EH (cell line): Measurements from ENCODE around the gene RNF13.
"Not testable (repeated sequence)": the region's sequence is repeated elsewhere in the genome, so short reads cannot be mapped to it uniquely, and the experiment has no call there.

Experiments
- DNase-seq: peaks from one replicate; pipeline ENCODE4 v3.0.0-alpha.2; 2015; ENCODE audit warnings: low read depth

Gene RNF13

DNA sequence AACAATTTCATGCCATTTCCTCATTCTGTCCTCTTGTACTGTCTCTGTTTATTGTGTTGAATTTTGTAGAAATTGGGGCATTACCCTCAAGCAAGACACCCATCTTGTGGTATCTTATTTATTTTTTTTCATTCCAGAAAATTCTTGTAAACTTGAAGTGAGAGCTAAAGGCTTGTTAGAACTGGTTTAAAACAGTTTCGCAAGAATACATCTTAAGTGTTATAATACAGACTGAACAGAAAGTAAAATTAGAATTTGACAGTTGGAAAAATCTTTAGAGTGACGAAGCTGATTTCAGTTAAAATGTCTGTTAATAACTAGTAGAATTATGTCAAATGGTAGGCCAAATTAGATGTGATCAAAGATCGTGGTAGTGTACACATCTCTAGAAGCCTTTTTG, 26.9 kb downstream of the RNF13 start:
- DNase-seq: peak; percentile 16

DNA sequence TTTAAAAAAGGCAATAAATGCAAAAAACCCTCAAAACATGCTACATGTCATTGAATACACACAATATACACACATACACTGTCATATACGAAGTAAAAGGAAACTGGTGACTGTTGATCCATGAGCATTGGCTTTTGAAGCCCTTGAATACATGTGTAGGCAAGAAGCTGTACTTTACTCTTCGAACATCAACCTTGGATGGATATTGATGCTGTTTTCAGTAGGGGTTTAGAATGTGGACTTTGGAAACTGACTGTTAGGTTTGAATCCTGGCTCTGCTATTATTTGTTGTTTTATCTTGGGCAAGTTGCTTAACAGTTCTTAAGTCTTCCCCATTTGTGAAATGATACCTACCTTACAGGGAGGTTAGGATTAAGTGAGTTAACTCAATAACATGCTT, 30.5 kb downstream of the RNF13 start:
- no peak for DNase-seq

DNA sequence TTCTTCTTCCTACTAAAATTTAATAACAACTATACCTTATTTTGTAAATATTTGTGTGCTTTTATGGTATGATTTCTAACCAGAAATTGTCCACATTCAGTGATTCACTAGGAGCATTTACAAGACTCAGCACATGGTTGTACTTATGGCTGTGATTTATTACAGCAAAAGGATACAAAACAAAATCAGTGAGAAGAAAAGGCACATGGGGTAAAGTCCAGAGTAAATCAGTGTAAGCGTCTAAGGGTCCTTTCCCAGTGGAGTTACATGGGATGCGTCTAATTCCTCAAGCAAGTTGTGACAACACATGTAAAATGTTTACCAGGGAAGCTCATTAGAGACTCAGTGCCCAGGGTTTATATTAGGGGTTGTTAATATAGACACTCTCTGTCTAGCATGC, 31.1 kb downstream of the RNF13 start:
- DNase-seq: no peak

DNA sequence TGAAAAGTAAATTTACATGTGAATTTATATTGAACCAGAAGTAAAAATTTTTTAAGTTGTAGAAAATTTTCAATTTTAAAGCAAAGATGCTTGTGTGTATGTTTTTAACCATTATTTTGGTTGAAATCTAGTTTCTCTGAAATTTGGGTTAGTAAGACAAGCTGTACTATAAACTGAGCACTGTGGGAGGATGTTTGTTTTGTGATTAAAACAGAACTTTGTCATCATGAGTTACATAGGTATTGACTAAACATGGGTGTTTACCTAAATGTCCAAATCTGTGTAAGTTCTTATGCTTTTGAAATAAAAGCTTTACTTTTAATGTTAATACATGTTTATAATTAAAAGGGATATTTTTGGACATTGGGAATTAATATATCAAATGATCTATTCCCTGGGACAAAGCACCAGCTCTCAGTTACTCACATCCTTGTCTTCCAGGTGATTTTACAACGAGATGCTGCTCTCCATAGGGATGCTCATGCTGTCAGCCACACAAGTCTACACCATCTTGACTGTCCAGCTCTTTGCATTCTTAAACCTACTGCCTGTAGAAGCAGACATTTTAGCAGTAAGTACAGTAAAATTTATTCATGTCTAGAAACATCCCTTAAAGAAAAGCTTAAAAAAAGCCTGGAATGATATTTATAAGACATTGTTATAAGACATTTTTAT, 32.7 kb downstream of the RNF13 start:
- DNase-seq: no peak

DNA sequence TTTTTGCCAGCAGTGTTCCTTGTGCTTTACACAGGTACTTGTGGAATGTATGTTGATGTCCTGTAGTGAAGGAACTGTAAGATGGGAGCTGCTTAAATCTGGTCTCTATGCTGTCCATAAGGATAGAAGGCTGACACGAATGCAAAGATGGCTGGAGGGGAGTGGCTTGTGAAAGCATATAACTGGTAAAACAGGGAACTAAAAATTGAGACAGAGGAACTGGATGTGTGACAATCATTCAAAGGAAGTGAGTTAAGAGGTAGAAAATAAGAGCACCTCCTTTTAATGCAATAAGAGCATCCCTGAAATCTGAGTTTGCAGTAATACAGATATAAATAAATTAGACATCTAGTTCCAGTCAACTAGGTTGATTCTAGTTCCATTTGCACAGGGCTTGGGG, 35.2 kb downstream of the RNF13 start:
- DNase-seq: no peak

DNA sequence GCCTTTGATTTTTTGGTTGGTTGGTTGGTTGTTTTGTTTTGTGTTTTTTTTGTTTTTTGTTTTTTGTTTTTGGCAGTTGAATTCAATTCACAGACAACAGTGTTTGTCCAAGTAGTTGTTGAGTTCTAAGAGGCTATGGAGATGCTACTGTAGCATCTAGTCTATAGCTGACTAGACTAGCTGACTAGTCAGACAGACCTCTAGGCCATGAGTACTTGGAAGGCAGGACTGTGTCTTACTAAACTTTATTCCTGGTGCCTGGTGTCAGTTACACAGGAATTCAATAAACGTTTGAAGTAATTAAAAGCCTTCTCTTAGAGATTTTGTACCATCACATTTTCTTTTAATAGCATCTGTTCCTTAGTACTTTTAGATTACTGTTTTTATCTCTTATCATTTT, 35.7 kb downstream of the RNF13 start:
- DNase-seq: no peak

DNA sequence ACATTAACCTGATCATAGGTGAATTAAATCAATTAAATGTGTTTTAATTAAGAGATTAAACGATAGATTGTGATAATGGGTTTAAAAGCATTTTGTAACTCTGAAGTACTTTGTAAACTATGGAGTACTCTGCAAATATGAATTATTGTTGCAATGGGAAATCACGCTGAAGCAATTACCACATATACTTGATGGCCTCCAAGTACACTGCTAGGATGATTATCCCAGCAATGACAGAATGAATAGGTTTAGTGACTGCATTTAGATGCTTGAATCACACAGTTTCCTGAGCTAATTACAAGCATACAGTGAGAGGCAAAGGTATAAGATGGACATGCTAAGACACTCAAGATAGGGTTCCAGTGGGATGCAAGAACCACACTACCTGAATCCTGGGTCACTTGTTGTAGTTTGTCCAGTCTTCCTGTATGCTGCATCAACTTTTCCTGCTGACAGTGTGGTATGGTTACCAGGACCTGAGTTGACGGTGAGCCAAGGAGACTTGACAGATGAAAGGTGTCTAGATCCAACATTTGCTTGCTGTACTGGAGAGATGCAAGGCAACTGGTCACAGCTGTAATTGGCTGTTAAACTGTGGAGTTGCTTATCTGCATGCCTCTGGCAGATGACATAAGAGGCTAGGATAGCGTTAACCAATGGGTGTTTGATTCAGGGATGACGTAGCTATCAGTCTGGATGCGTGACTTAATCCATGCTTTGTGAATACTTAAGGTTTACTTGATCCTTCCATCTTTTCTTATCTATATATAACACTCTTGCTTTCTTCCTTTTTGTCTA, 38.0 kb downstream of the RNF13 start:
- DNase-seq: no peak

DNA sequence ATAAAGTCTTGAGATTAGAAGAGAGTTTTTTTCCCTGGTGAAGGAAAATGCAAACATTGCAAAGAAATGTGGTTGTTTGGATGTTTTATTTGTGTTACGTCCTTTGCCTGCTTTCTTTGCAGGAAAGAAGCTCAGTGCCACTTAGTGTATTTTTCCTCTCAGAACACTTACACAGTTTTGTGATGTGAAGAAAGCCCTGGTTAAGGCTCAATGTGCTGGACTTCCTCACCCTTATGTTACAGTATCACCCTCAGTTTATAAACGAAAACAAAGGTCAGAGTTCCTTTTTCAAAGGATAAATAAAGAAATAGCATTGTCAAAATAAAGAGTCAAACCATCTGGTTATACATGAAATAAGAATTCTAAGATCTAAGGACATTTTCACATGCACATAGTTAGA, 45.9 kb downstream of the RNF13 start:
- DNase-seq: no peak

DNA sequence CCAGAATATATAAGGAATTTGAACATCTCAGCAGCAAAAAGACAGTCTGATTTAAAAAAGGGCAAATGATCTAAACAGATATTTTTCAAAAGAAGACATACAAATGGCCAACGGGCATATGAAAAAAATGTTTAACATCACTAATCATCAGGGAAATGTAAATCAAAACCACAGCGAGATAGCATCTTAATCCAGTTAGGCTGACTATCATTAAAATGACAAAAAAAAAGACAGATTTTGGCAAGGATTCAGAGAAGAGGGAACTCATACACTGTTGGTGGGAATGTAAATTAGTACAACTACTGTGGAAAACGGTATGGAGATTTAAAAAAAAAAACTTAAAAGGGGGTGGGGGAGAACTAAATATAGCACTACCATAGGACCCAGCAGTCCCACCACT, 47.9 kb downstream of the RNF13 start:
- peak; percentile 29 for DNase-seq

DNA sequence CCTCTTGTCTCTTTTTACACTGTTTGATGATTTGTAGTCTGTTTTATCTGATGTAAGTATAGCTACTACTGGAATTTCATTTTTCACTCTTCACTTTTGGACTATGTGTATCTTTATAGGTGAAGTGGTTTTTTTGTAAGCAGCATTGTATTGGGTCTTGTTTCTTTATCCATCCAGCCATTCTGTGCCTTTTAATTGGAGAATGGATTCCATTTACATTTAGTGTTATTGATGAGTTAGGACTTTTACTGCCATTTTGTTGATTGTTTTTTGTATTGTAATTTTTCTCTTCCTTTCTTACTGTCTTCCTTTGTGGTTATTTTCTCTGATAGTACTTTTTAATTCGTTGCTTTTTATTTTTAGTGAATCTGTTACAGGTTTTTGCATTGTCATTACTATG, 54.5 kb downstream of the RNF13 start:
- DNase-seq: no peak

DNA sequence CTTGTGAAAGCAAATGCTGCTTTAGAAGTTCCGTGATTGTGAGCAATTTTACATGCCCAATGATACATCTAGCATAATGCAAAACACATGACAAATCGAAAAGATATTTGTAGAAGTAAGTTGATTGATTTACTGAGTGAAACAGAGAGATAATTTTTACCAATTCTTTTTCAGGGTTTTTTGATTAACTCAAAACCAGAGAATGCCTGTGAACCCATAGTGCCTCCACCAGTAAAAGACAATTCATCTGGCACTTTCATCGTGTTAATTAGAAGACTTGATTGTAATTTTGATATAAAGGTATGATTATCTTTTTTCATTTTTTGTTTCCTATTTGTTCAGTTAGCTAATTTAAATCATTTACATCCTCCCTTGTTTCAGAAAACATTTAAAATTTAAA, 58.8 kb downstream of the RNF13 start:
- no peak for DNase-seq

DNA sequence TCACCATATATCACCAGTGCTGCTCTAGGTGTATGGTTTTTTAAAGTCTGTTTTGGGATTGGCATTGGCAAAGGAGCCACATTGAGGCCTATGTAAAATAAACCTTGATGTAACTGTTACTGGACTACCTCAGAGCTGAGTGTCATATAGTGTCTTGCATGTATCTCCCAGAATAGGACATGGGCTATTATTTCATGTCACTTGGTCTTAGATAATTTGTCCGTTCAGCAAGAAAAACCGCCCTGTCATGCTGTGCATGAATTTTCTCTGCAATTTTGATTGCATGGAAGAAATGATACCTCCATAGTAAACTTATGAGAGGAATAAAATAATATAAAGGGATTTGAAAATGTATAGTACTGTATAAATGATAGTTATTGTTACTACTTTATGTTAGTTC, 59.6 kb downstream of the RNF13 start:
- DNase-seq: no peak

DNA sequence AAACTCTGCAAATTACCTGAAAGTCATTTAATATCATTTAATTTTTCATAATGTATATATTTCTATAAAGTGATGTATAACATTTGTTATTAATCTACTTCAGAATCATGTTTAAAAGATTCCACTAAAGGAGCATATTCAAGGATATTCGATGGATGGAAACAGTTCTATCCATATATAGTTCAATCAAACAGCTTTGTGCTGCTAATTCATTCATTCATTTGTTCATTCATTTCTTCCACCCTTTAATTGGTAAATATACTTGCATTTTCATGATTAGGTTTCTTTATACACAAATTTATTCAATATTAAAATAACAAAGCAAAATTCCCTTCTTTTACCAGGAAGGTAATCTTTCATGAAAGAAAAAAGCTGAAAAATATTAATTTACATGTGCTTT, 64.7 kb downstream of the RNF13 start:
- no peak for DNase-seq

DNA sequence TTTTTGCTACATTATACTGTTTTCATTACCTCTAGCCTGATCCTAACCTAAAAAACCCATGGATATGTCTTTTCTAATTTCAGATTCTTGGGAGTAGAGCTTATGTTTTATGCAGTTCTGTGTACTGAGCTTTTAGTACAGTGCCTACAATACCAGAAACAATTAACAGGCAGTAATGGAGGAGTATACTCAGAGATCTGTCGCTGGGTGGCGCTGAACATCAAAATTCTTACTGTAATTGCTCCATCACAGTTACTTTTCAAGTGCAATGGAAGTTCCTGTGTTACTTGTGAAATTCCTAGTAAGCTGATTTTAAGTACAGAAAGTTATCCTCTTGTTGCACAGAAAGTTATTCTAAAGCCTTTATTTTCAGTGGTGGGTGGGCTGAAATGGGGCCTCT, 66.9 kb downstream of the RNF13 start:
- DNase-seq: peak; percentile 71

DNA sequence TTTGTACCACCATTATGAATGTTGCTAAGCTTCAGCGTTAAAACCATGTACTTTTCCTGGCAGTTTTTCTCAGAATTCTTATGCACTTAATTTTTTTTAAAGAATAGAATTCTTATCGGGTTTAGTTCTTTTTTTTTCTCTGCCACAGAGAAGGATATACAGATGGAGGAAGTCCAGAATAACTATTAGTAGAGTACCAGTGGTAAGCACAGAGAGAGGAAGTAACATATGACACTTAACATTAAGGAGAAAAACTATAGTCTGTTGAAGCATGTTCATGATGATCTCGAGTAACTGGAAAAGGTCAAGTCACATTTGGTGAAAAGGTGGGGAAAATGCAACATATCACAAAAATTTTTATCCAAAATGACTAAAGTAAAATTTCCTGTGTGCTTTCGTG, 68.9 kb downstream of the RNF13 start:
- DNase-seq: no peak

DNA sequence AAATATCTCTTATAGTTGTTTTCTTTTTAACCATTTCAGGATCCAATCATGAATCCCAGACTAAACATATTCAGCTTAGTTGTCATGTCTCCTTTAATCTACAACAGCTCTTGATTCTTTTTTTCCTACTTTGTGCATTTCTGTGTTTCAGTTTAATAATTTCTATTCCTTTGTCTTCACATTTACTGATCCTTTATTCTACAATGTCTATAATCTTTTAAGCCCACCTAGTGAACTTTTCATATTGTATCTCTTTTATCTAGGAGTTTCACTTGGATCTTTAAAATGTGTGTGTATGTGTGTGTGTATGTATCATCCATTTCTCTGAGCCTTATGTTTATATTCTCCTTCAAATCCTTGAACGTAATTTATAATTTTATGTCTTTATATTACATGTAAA, 70.1 kb downstream of the RNF13 start:
- DNase-seq: no peak

DNA sequence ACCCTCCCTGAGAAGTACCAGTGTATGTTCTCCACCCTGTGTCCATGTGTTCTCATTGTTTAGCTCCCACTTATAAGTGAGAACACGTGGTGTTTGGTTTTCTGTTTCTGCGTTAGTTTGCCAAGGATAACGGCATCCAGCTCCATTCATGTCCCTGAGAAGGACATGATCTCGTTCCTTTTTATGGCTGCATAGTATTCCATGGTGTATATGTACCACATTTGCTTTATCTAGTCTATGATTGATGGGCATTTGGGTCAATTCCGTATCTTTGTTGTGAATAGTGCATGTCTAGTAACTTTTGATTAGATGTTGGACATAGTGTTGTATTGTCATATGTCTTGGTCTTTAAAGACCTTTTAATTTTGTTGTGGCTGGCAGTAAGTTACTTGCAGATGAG, 70.8 kb downstream of the RNF13 start:
- not testable (repeated sequence) for DNase-seq

DNA sequence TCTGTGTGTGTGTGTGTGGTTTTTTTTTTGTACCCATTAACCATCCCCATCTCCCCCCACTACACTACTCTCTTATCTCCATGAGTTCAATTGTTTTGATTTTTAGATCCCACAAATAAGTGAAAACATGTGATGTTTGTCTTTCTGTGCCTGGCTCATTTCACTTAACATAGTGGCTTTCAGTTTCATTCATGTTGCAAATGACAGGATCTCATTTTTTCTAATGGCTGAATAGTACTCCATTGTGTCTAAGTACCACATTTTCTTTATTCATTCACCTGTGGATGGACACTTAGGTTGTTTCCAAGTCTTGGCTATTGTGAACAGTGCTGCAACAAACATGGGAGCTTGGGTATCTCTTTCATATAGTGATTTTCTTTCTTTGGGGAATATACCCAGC, 71.8 kb downstream of the RNF13 start:
- not testable (repeated sequence) for DNase-seq

DNA sequence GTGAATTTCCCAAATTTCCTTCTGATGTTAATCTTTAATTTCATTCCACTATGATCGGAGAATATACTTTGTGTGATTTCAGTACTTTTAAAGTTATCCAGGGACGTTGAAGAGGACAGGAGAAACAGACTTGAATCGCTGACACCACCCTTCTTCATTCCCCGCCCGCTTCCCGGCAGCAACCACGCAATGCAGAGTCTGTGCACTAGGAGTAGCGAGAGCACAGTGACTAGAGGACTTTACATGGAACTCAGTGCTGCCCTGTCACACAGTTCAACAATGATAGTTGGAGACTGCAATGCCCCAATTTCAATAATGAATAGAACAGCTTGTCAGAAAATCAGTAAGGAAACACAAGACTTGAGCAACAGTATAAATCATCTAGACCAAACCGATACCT, 73.9 kb downstream of the RNF13 start:
- DNase-seq: no peak

DNA sequence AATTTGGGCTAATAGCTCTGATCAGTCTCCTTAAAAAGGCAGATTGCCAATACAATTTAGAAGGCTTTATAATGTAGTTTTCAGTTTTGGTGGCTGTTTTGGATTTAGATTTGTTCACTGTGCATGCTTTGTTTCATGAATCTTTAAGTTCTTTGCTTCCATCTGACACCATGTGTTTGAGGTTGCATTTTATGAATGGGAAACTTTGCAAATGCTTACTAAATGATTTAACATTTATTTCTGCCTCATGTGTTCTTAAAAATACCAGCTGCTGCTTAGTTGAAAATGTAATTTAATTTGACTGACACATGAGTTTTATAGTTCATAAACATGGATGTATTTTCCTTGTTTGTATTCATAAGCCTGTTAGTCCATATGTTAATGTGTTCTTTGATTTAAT, 78.6 kb downstream of the RNF13 start:
- no peak for DNase-seq

DNA sequence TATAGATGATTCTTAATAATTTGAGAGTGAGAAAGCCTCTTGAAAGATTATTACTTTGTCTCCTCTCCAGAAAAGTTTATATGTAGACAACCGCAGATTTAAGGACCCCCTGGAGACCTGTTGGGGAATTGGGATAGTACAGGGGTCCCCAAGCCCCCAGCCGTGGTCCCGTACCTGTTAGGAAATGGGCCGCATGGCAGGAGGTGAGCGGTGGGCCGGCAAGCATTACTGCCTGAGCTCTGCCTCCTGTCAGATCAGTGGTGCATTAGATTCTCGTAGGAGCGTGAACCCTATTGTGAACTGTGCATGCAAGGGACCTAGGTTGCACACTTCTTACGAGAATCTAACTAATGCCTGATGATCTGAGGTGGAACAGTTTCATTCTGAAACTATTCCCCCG, 79.4 kb downstream of the RNF13 start:
- no peak for DNase-seq

DNA sequence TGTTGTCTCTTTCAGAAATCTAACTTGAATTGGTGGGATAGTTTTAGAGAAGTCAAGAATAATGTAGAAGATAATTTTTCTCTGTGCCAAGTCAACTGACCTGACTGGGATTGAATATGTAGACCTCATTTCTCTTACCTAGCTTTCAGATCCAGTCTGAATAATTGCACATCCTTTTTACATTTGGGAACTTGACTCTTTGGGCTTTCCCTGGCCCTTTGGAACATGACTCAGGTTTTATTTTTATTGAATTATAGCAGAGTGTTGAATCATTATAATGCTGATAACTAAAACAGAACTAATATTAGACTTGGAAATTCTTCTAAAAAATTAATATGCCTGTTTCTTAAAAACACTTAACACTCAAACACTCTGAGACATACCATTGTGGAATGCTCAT, 81.2 kb downstream of the RNF13 start:
- peak; percentile 12 for DNase-seq

DNA sequence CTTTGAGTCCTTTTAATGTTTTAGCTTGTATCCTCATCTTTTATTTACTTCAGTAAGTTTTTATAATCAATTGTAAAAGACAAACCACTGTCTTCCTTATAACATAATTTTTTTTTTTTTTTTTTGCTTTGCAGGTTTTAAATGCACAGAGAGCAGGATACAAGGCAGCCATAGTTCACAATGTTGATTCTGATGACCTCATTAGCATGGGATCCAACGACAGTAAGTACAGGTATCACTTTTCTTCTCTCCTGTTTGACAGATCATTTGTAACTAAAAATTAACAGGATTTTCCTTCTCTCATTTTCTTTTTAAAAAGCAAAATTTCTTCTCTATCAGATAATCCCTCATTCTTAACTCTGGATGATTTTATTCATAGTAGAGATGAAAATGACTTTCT, 82.3 kb downstream of the RNF13 start:
- no peak for DNase-seq

DNA sequence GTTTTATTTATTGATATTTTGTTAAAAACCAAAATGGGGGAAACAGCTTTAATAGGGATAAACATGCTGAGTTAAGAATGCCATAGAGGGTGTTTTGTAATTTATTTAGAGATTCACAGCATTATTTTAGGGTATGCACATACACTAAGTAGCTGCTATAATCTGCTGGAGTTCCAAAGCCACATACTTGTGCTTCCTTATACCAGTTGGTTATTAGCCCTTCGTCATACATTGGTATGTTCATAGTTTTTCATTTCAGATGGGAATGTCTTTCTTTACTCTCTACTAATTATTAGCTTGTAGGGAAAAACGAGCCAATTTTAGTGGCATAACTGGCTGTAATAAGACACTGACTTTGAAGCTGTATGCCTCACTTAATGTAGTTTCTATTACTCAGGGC, 82.8 kb downstream of the RNF13 start:
- DNase-seq: no peak
